ENCODE measurements around the gene DUSP21.

GRCh38 chrX:44829832-44830231 lies 14.0 kb upstream of the DUSP21 start:
- no peak for TF ChIP-seq CTCF (IDR thresholded peaks at IDR 0.05)
- TF ChIP-seq POLR2A (IDR thresholded peaks at IDR 0.05): no peak

Data from thyroid gland (tissue), 4 donors.